Left forelimb (tissue), 1 donor: ENCODE data around the gene OVAAL.

Experiments used
- DNase-seq: peaks from one replicate; pipeline ENCODE4 v3.0.0-alpha.2; 2018; ENCODE audit warnings: low spot score

OVAAL gene

DNA sequence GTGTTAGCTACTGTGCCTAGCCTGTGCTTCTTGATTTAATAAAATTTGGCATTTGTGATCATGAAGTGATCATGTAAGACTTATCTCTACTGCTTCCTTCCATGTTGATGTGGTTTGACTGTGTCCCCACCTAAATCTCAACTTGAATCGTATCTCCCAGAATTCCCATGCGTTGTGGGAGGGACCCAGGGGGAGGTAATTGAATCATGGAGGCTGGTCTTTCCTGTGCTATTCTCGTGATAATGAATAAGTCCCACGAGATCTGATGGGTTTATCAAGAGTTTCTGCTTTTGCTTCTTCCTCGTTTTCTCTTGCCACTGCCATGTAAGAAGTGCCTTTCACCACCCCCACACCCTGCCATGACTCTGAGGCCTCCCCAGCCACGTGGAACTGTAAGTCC is at the start of gene OVAAL:
TSS of gene OVAAL (plus strand) at position 301 of the 400 bp plus-strand sequence.
- no peak for DNase-seq

DNA sequence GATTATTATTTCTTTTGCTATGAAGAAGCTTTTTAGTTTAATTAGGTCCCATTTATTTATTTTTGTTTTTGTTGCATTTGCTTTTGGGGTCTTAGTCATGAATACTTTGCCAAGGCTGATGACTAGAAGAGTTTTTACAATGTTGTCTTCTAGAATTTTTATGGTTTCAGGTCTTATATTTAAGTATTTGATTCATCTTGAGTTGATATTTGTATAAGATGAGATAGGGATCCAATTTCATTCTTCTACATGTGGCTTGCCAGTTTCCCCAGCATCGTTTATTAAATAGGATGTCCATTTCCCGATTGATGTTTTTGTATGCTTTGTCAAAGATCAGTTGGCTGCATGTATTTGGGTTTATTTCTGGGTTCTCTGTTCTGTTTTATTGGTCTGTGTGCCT is 47.9 kb upstream of the OVAAL start:
- no peak for DNase-seq

DNA sequence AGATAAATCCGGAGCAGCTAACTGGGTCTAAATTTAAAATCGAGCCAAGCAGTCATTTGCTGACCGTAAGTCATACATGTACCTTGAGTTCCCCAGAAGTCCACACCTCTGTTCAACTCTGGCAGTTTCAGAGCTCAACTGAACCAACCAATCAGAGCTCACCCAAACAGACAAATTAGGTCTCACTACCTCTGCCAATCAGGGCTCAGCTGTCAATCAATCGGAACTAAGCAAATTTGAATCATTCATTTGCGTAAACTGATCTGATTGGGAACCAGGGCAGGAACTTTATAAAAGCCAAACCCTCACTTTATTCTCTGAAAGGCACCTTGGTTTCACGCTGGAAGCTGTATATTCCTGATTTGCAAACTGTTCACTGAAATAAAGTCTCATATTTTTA is 45.2 kb upstream of the OVAAL start:
- no peak for DNase-seq

DNA sequence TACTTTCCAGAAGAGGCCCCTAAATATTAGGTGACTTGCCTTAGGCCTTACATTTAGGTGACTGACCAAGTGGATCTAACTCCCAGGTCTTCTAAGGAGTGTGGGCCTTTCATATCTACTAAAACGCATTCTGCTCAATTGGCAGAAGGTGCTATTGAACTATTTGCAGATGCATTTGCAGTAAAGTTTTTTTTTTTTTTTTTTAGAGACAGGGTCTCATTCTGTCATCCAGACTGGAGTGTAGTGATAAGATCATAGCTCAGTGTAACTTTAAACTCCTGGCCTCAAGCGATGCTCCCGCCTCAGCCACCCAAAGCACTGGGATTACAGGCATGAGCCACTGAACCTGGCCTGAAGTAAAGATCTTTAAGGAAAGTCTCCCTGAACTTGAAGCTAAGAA is 43.4 kb upstream of the OVAAL start:
- DNase-seq: no peak

DNA sequence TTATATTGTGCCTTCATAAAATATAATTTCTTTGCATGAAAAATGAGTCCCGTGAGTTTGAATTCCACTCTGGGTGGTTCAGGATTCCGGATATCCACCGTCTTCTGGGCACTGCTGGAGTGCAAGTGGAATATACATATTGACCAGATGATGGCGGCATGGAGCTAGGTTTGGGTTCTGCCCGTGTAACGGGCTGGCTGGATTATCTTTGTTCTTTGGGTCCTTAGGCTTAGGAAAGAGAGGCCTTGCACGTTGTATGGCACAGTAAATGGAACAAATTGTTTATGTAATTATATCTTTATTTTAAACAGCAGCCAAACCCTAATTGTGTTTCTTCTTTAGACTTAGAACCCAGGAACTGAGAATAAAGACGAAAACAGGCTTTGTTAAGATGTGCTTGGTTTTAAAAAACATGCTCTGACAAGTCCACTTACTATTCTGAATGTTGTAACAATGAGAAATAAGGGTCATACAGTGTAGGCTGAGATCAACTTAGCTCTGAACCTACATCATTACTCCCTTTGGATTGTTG is 42.8 kb upstream of the OVAAL start:
- DNase-seq: no peak

DNA sequence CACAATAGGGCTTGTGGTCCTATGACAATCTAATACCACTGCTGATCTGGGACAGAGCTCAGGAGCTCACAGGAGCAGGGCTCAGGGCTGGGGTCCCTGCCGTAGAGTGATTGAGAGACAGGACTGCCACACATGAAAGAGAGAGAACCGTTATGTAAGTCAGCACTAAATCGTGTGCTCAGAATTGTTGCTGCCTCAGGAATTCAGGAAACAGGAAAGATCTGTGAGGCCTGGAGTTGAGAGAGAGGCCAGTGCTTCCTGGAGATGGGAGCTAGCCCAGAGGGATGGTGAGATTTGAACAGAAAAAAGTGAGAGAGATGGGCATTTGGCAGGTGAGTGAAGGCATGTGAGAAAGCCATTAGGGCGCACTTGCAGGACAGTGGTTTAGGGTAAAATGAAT is 38.9 kb upstream of the OVAAL start:
- no peak for DNase-seq

DNA sequence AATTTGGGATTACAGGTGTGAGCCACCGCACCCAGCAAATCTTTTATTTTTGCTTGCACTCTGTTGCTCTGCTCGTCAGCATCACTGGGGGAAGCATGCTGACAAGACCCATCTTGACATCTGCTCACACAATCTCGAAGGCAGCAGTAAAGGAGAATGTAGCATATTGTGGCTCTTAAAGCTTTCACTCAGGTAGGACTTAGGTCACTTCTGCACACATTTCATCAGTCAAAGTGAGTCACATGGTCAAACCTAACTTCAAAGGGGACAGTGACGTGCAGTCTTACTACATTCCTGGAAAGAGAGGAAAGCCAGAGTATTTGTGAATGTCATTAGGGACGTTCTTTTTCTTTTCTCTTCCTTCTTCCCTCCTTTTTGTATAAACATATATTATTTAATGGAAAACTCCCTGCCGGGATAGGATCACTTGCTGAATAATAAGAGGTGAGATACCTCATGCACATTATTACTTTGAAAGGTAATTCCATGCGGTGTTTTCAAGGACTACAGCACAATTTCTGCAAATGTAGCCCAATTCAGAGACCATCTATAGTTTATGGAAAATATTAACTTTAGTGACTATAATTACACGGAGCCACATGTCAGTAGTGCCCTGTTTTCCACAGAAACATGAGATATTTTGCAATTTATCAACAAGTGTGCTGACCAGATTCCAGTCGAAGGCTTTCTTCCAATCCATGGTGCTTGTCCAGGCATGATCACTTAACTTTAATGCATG is 37.1 kb upstream of the OVAAL start:
- DNase-seq: no peak

DNA sequence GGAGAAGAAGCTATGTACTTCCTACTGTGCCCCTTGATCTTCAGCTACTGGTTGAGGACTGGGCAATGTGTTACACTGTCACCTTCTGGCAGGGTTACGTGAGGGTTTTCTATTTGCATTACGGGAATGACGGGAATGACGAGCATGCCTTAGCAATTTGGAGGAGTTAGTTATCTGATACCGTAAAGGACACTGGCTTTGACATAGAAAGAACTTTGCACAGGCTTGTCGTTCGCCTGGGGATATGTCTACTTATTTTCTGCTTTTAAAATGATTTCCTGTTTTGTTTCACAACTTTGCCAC is 36.6 kb upstream of the OVAAL start:
- no peak for DNase-seq

DNA sequence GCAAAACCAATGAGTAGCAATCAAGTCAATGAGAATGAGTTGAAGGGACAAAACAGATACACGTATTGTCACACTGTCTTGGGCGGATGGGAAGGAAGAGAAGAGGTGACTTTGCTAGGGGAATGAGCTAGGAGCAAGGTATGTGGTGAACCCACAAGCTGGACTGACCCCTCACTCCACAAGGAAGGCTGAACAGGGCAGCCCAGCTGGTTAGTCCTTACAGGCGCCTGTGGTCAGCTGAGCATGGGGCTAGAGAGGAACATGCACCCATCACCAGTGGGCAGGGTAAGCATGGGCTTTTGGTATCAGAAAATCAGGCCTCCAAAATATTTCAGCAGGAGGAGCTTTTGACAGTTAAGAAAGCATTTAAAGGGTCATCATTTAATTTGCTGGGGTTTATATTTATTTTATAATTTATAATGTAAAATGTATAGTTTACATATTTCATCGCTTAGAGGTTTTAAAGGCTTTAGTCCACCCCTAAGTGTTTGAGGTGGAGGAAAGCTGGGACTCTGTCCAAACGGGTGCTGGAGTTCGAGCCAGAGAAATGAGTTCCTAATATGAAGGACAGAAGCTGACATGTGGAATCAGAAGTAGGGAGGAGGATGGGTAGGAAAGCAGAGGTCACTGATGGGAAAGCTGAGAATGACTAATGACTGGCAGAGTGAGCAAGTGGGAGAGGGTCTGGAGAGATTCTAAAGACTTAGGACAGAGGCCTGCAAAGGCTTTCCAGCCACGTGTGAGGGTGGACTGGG is 34.4 kb upstream of the OVAAL start:
- no peak for DNase-seq

DNA sequence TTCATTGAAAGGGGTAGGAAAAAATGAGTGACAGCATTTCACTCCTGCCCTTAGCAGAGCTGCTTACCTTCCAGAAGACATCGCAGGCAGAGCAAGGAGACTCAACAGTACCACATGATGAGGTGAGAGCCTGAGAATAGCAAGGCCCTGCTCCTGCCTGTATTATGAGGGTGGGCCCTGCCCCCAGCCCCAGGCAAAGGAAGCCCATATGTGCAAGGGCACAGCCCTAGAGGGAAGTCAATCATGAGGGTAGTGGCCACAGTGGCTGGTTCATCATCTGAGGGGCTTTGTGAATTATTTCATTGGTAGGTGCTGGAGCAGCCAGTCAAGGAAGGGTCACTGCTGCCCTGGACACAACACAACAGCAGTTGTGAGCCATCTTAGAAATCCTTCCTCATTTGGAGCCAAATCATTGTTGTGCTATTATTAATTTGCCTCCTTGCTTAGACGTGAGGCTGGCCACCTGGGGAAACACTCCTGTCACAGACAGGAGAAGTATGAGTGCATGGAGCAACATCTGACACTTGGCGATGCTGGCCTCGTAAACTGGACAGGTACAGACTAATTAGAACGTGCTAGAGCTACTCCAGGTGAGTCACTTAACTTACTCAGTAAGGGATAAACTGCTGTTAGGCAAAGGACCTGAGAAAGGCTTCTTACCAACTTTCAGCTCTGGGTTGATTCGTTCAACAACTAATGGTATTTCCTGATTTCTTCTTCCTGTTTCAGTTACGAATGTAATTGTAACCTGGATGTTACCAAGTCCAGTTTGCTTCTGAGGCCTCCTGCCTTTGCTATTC is 33.6 kb upstream of the OVAAL start:
- no peak for DNase-seq

DNA sequence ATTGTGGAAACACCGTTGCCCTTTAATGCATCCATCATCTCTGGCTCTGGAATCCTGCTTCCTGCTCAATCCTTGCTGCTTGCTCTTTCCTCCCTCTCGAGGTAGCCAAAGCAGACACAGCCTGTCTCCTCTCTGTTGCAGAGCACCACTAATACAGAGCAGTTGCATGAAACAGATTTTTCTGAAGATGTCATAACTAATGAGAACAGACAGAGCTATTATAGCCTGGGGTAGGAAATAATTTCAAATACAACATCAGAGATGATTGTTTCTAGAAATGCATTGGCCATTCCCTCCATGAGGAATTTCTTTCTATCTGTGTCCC is 33.1 kb upstream of the OVAAL start:
- DNase-seq: no peak

DNA sequence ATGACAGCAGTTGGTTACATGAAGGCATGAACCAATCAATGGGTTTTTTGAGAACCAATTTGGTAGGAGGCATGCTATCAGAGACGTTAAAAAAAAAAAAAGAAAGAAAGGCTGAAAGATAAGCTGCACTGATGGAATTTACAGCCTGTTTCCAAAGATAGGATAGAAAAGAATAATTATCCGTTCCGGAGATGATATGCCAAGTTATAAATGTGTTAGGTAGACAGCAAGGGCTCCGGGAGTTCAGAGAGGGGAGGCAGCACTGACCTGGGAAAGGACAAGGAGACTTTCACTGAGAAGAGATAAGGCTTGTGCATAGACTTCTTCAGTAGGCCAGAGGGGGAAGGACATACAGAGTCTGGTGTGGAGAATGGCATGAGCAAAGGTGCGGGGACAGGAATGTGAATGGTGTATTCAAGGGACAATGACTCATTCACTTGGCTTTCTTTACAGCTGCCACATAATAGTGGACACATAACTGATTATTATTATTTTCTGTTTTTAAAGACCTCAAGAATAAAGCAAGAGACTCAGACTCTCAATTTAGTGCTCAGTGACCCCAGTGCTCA is 31.6 kb upstream of the OVAAL start:
- no peak for DNase-seq

DNA sequence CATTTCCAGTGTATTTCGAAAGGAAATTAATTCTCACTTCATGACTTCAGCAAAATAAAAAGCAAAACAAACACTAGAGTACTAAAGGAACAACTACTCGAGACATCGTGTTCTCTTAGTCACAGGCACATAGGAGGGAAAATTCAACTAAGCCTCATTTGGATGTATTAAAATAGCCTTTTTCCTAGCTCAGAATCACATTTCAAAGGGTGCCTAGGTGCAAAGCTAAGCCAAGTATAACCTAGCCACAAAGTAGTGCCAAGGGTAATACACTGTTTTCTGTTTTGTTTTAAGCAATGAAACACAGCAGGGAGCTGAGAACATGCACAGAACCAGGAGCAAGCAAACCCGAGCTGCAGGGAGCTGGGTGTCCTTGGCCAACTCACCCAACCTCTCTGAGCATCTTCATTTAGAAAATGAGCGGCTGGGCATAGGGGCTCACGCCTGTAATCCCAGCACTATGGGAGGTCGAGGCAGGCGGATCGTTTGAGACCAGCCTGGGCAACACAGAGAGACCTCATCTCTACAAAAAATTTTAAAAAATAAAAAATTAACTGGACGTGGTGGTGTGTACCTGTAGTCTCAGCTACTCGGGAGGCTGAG is 29.8 kb upstream of the OVAAL start:
- DNase-seq: no peak

DNA sequence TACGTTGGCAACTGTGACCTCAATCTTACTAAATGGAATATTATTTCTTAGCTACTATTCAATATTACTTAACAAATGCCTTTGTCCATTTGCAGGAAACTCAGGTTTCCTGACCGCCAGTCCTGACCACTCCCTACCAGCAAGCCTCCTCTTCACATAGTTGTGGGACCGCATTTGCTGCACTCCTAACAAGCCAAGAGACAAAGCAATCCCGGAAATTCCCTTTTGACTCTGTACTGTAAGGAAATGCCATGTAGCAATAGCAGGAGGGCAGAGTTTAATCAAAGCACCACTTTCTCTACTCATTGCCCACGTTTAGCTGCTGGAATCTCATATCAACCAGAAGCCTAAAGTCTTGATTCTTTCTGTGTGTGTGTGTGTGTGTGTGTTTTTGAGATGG is 28.3 kb upstream of the OVAAL start:
- no peak for DNase-seq

DNA sequence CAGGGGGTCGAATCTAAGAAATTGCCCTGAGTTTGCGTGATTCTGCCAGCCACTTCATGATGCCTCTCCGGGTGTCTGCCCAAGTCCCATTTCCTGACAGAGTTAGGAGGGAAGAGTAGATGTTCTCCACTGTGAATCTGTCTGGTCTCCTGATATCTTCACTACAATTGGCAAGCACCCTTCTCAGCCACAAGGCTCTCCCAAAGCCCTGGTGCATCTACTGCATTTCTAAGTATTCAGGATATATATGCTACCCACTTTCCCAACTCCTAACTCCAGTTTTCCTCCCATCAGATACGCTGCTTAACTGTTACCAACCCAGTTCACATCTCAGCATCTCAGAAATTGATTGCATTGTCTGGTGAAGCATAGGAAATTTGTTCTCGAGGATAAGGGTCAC is 25.9 kb upstream of the OVAAL start:
- DNase-seq: no peak

DNA sequence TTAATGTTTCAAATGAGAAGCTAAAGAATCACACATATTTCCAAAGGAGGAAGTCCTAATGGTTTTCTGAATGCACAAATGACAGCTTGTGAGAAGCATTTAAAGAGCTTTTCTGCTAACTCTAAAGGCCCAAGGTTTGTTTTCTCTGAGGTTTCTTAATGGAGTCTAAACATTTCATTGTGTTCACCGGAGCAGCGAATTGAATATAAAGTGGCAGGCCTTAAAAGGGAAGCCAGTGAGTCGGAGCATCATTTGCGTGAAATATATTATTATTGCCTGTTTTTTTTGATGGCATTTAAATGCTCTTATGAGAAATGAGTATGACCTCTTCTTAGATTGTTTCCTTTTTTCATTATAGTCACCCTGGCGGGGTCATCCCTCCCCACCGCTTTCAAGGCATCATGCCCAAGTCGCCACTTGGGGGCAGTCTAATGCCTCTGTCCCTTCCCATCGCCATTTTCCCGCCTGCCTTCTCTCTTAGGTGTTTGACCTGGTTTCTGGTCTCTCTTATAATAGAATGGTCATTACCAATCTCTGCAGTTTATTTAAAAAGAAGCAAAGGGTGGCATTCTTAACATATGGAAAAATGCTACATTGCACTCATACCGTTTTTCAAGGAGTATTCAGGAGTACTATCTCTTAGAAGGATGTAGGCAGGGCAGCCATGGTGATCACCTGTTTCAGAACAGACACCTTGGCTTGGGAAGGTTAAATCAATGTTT is 25.3 kb upstream of the OVAAL start:
- no peak for DNase-seq

DNA sequence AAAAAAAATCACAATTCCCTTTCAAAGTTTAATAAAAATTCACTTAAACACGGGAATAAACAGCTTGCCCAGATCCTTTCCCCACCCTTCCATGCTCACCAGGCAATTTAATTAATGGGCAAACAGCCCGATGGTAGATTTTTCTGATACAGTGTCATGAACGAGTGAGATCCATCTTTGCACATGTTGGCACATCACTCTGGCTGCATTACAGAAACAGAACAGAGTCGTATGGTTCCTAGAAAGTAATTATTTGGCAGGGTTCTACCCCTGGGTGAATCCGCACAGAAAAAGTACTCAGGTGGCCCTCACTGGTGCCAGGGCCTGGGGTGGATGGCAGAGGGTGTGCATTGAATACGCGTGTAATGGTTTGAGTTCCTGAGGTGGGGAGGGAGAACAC is 24.6 kb upstream of the OVAAL start:
- no peak for DNase-seq

DNA sequence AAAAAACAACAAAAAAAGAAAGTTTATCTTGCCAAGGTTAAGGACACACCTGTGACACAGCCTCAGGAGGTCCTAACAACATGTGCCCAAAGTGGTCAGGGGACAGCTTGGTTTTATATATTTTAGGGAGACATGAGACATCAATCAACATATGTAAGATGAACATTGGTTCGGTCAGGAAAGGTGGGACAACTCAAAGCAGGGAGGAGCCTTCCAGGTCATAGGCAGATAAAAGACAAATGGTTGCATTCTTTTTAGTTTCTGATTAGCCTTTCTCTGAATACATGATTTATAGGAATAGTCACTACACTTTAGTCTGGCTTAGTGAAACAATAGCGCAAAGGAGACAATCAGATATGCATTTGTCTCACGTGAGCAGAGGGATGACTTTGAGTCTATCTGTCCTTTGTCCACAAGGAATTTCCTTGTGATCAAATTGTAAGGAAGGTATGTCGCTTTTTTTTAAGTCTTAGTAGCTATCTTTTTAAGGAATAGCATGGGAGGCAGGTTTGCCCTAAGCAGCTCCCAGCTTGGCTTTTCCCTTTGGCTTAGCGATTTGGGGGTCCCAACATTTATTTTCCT is 23.3 kb upstream of the OVAAL start:
- DNase-seq: no peak

DNA sequence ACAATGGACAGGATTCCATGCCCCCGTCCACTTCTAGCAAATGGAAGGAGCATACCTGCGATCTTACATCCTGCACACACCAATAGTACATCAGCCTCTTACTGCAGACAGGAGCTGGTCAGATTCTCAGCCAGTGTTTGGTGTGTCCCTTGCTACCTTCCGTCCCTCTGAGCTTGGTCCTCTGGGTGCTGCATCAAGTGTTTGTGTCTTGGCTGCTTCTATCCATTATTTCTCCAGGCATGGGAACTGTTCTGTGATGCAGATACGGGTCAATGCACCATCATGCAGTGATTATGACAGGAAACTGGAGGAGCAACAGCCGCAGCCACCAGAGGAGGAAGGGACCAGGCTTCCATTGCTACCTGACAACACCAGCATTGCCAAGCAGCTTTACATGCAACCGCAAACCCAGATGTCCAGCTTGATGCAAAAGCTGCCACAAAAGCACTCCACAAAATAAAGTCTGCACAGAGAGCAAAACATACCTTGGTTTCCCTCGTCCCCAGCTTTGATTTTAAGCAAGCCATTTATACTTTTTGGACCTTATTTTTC is 21.9 kb upstream of the OVAAL start:
- no peak for DNase-seq

DNA sequence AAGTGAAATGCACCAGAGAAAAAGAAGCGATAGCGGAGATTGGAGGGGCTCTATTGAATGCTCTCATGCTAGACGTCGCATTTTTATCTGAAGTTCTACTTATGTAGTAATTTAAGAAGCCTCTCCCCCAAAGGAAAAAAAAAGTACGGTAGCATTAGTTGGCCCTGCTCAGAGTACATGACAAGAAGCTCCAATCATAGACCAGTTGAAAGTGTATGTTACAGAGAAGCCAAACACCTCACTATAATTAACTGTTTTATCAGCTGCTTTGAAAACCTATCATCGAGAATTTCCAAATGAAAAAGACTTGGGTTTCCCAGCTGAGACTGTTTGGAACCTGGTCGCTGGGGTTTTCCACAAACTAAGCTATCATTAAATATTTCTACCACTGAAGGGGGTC is 19.6 kb upstream of the OVAAL start:
- DNase-seq: no peak
